WTC11 (cell line): Measurements from ENCODE around the gene CFAP221. TPM values are rescaled to one million over a fixed set of nuclear protein-coding genes. Genes with fewer than 3 reads are reported as not detected.

ENCODE experiments used
- ATAC-seq: fragments of 200-7000 bp; cut with Tn5 transposase; 2 replicates; pipeline ENCODE4 v1.10.0; 2021; ENCODE audit warnings: mild to moderate bottlenecking, moderate library complexity
- CTCF ChIA-PET: fragments of 300-600 bp; sonication (Branson Sonifier 250); formaldehyde crosslinking; loops from one replicate; lab custom pipeline; 2021; ENCODE audit warnings: antibody characterized with exemption; lab: Charles Lee
- POLR2A ChIA-PET: fragments of 350-600 bp; sonication (Branson Sonifier 250); formaldehyde crosslinking; loops from one replicate; lab custom pipeline; 2021; ENCODE audit warnings: antibody characterized with exemption; lab: Charles Lee
- DNase-seq: peaks from one replicate; pipeline ENCODE4 v3.0.0; 2021; ENCODE audit warnings: low spot score
- H3K27ac Mint-ChIP-seq: 2 replicates; pipeline ENCODE4 v1.8.0; 2021; ENCODE audit warnings: mixed read lengths
- H3K27me3 Mint-ChIP-seq: 2 replicates; pipeline ENCODE4 v1.8.0; 2021; ENCODE audit warnings: low read depth, mild to moderate bottlenecking, moderate library complexity, mixed read lengths
- H3K36me3 Mint-ChIP-seq: 2 replicates; pipeline ENCODE4 v1.8.0; 2021; ENCODE audit warnings: mixed read lengths
- H3K4me1 Mint-ChIP-seq: 2 replicates; pipeline ENCODE4 v1.8.0; 2022; ENCODE audit warnings: mixed read lengths
- H3K4me3 Mint-ChIP-seq: 2 replicates; pipeline ENCODE4 v1.8.0; 2021; ENCODE audit warnings: mild to moderate bottlenecking, moderate library complexity, mixed read lengths
- H3K9me3 Mint-ChIP-seq: 2 replicates; pipeline ENCODE4 v1.8.0; 2021; ENCODE audit warnings: mixed read lengths
- AFF4 ChIP-seq: sonication (generic); formaldehyde crosslinking; IDR thresholded peaks from 2 replicates; pipeline ENCODE4 v1.8.1; 2023; ENCODE audit warnings: mild to moderate bottlenecking, missing genetic modification reagents, borderline replicate concordance
- AR ChIP-seq: fragments of 250-450 bp; sonication (Bioruptor Pico); IDR thresholded peaks from 2 replicates; pipeline ENCODE4 v1.9.0; 2021; ENCODE audit warnings: mild to moderate bottlenecking
- ATF1 ChIP-seq: sonication (generic); formaldehyde crosslinking; IDR thresholded peaks from 2 replicates; pipeline ENCODE4 v1.8.1; 2023; ENCODE audit warnings: mild to moderate bottlenecking, moderate library complexity, missing genetic modification reagents
- CDX4 ChIP-seq: fragments of 250-450 bp; sonication (Bioruptor Pico); IDR thresholded peaks from 2 replicates; pipeline ENCODE4 v1.9.0; 2021; ENCODE audit warnings: moderate library complexity, mild to moderate bottlenecking, inconsistent platforms, borderline replicate concordance
- CTCF ChIP-seq: fragments of 200-600 bp; IDR thresholded peaks from 2 replicates; pipeline ENCODE4 v1.8.0; 2022; ENCODE audit warnings: antibody characterized with exemption
- E2F1 ChIP-seq: sonication (generic); formaldehyde crosslinking; IDR thresholded peaks from 2 replicates; pipeline ENCODE4 v1.8.0; 2022; ENCODE audit warnings: mild to moderate bottlenecking, missing genetic modification reagents
- ZNF281 ChIP-seq: sonication (generic); formaldehyde crosslinking; IDR thresholded peaks from 2 replicates; pipeline ENCODE4 v1.8.0; 2023; ENCODE audit warnings: mild to moderate bottlenecking, missing genetic modification reagents
- ZNF317 ChIP-seq: sonication (generic); formaldehyde crosslinking; IDR thresholded peaks from 2 replicates; pipeline ENCODE4 v1.8.1; 2023; ENCODE audit warnings: low read depth, mild to moderate bottlenecking, moderate library complexity, missing genetic modification reagents, borderline replicate concordance
- ZNF396 ChIP-seq: fragments of 250-450 bp; sonication (Bioruptor Pico); IDR thresholded peaks from 2 replicates; pipeline ENCODE4 v1.8.0; 2021; ENCODE audit warnings: mild to moderate bottlenecking, moderate library complexity, borderline replicate concordance
- ZNF671 ChIP-seq: fragments of 250-450 bp; sonication (Bioruptor Pico); IDR thresholded peaks from 2 replicates; pipeline ENCODE4 v1.8.0; 2021; ENCODE audit warnings: mild to moderate bottlenecking
- total RNA-seq: library from RNA; stranded (reverse); gene quantifications from 3 replicates; pipeline ENCODE4 v1.2.3, GENCODE V29; 2021

Gene CFAP221
- total RNA-seq, 1 experiment from 2014 or later: 0.35 TPM

- TF ChIP-seq AFF4 (CRISPR knock-in tag) (no peak), ZNF317 (no peak), E2F1 (CRISPR knock-in tag) (no peak), ZNF281 (CRISPR knock-in tag) (no peak), ATF1 (CRISPR knock-in tag) (no peak), CTCF (no peak), AR (CRISPR knock-in tag) (no peak), ZNF396 (CRISPR knock-in tag) (no peak), ZNF671 (CRISPR knock-in tag) (no peak)
Observed at GRCh38 chr2:119678021-119678656, 133.9 kb downstream of the CFAP221 start (continued).

- Mint-ChIP-seq H3K36me3 (peaks cover 22% of the 10 kb centered on the region), H3K27me3 (no peaks in the 10 kb centered on the region; the same call in 1 of the 2 replicates), H3K4me1 (peaks cover 49% of the 10 kb centered on the region), H3K27ac (peak overlapping the region; percentile 47; the same call in 1 of the 2 replicates), H3K9me3 (no peaks in the 10 kb centered on the region), H3K4me3 (peak overlapping the region; percentile 87)
- ChIA-PET CTCF (interaction anchor here (0.9 to 1.7 kb wide), 7 partner anchors 10 to 678 kb away, joined by 3 to 9 read pairs (median 6); no protein-coding TSS in a partner anchor), POLR2A (interaction anchor here (0.6 to 1.3 kb wide), 4 partner anchors 14 to 174 kb away, joined by 3 to 4 read pairs (median 3); partner anchors contain the start of gene PTPN4)
- no peak for ATAC-seq
- no peak for DNase-seq
- no peak for TF ChIP-seq CDX4 (CRISPR knock-in tag)
Observed at GRCh38 chr2:119679526-119679837, 135.2 kb downstream of the CFAP221 start.
